IPS-18c (cell line): ENCODE results near the gene CAB39.

Source experiments
- H3K4me3 ChIP-seq: 2 replicates; pipeline ENCODE4 v1.7.0; 2013; ENCODE audit warnings: low read depth, mild to moderate bottlenecking, low read length, moderate library complexity; ENCODE audit not compliant: insufficient read depth
- H3K9me3 ChIP-seq: one replicate; pipeline ENCODE4 v1.6.1; 2013; ENCODE audit warnings: mild to moderate bottlenecking, low read length, moderate library complexity; ENCODE audit not compliant: control insufficient read depth, insufficient read depth

Gene CAB39

GRCh38 chr2:230712443-230713330 lies at the start of gene CAB39:
CAB39 (plus strand) TSS chr2:230712842; CDS start chr2:230760002, 47,160 bp downstream.
- no peaks in the 10 kb centered on the region for H3K9me3 ChIP-seq
- H3K4me3 ChIP-seq: peak within 1 kb of the TSS; percentile 83

- no peaks in the 10 kb centered on the region for H3K9me3 ChIP-seq
- no peak overlapping the region for H3K4me3 ChIP-seq
Observed at GRCh38 chr2:230664128-230664527, 48.5 kb upstream of the CAB39 start.

DNA sequence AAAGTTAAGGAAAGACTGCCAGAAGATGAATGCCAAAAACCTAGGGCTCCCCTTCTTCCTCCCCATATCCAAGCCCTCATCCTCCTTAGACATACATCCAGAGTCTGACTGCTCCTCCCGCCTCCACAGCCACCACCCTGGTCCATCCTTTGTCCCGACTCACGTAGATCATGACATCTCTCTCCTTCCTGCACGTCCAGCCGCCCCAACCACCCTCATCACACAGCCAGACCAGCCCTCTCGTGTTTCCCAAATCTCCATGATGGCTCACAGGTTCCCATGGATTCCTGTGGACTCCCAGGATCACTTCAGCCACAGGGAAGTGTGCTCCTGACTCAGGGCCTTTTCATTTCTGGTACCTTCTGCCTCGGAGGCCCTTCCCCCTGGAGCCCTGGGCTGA lies 47.8 kb upstream of the CAB39 start:
- H3K9me3 ChIP-seq: no peaks in the 10 kb centered on the region
- H3K4me3 ChIP-seq: no peak overlapping the region

GRCh38 chr2:230665263-230665691 lies 47.4 kb upstream of the CAB39 start:
- no peak overlapping the region for H3K4me3 ChIP-seq

GRCh38 chr2:230666446-230666845 lies 46.2 kb upstream of the CAB39 start:
- H3K9me3 ChIP-seq: no peaks in the 10 kb centered on the region
- no peak overlapping the region for H3K4me3 ChIP-seq

More at GRCh38 chr2:230665263-230665691, 47.4 kb upstream of the CAB39 start:
- no peaks in the 10 kb centered on the region for H3K9me3 ChIP-seq

- Histone ChIP-seq H3K9me3 (no peaks in the 10 kb centered on the region), H3K4me3 (no peak overlapping the region)
Observed at GRCh38 chr2:230666885-230667712, 45.5 kb upstream of the CAB39 start.

DNA sequence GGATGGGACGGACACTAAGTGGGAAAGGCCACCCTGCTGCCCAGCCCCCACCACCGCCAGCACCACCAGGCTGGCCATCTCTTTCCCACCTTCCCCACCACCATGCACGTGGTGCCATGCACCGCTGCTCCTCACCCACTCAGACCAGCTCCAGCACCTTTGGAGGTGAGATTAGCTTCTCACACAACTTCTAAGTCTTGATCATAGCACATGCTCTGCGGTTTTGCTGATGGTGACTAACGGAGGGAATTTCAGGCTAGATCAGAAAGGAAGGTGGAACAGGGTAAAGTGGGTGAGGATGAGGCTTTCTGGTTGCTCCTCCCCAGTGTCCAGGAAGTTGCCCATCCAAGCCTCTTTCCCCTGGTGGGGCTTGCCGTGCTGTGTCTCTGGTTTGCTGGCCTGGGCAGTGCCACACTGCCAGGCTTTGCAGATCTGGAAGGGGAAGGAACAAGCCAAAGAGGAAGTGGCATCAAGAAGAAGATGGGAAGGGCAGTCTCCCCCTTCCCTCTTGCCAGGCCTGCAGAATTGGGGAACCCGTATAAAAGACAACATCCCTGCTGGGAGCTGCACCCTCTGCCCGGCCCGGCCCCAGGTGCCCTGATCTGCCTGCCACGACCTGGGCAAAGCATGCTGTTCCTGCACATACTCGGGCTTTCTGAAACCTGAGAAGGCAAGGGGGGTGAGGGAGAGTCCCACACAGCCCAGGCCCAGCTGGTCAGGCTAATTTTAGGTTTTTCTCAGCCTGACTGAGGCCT lies 44.3 kb upstream of the CAB39 start:
- no peaks in the 10 kb centered on the region for H3K9me3 ChIP-seq
- H3K4me3 ChIP-seq: no peak overlapping the region

DNA sequence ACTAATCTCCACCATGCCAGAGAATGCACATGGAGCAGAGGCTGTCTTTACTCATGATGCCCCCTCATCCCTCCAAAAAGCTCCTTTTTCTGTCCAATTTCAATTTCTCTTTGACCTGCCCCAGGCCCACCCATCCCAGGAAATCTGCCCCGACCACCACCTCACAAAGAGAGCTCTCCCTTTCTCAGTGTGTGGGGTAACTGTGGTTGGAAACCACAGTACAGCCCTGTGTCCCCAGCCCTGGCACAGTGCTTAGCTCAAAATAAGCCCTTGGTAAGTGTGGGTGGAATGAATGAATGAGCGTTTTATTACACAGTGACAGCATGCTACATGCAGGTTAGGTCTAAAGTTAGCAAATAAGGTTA lies 43.7 kb upstream of the CAB39 start:
- H3K9me3 ChIP-seq: no peaks in the 10 kb centered on the region
- no peak overlapping the region for H3K4me3 ChIP-seq

- Histone ChIP-seq H3K9me3 (no peaks in the 10 kb centered on the region), H3K4me3 (no peak overlapping the region)
Observed at GRCh38 chr2:230669386-230669950, 43.2 kb upstream of the CAB39 start.

DNA sequence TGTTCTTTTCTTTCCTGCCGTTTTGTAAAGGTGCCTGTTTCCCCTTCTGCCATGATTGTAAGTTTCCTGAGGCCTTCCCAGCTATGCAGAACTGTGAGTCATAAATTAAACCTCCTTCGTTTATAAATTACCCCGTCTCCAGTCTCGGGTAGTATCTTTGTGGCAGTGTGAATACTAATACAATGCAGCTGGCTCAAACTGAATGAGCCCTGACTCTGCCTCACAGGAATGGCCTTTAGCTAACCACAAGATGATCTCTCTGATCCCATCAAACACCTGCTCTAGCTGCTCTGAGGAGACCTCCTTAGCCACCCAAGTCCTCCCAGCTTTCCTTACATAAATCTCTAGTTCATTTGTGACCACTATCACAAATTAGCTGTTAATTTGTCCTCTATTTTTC lies 41.5 kb upstream of the CAB39 start:
- Histone ChIP-seq H3K9me3 (no peaks in the 10 kb centered on the region), H3K4me3 (no peak overlapping the region)

DNA sequence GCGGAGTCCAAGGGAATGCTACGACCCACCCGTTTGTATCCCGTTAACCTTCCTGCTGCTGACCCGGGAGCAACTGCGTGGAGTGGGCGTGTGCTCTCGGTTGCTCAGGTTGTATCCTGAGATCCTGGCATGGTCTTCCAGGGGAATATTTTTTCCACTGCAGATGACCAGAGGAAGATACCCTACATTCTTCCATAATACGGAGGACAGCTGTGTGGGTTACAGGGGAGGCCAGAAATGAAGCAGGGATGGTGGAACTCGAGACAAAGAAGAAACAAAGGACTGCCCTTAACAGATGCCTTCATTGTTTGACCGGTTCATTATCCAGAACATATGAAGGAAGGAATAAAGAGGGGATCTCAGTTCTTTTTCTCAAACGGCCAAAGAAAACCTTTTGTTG lies 39.8 kb upstream of the CAB39 start:
- H3K4me3 ChIP-seq: no peak overlapping the region
- H3K9me3 ChIP-seq: no peaks in the 10 kb centered on the region

DNA sequence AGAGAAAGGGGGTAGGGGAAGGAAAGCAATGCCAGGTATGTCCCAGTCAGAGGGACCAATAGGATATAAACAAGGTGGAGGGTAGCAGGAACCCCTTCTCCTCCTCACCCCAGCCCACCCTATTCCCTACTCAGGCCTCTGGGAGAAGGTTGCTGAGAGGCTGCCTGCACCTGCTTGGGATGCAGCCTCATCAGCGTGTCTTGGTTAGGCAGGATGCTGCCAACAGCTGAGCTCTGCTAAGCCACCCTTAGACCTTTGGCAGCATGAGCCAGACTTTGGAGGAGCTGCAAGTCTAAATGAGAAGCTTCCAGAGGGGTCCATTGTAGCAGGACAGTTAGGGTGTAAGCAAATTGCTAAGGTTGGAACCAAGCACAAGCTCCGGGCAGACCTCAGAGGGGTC lies 38.2 kb upstream of the CAB39 start:
- H3K9me3 ChIP-seq: no peaks in the 10 kb centered on the region

GRCh38 chr2:230674966-230675672 lies 37.5 kb upstream of the CAB39 start:
- H3K4me3 ChIP-seq: no peak overlapping the region
- no peaks in the 10 kb centered on the region for H3K9me3 ChIP-seq

More for the DNA sequence above, 38.2 kb upstream of the CAB39 start:
- no peak overlapping the region for H3K4me3 ChIP-seq

DNA sequence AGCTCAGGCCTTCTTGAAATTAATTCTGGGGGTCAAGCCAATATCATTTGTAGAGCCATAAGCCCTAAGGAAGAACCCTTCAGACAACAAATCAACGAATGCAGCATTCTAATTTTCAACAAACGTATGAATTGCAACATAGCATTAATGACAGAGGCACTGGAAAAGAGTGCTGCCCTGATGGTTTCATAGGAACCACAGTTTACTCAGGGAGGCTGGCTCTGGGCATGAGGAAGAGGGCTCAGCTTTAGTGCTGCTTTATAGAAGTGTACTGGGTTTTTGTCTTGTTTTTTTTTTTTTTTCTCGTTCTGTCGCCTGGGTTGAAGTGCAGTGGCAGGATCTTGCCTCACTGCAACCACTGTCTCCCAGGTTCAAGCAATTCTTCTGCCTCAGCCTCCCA lies 36.1 kb upstream of the CAB39 start:
- H3K9me3 ChIP-seq: no peaks in the 10 kb centered on the region
- H3K4me3 ChIP-seq: no peak overlapping the region

DNA sequence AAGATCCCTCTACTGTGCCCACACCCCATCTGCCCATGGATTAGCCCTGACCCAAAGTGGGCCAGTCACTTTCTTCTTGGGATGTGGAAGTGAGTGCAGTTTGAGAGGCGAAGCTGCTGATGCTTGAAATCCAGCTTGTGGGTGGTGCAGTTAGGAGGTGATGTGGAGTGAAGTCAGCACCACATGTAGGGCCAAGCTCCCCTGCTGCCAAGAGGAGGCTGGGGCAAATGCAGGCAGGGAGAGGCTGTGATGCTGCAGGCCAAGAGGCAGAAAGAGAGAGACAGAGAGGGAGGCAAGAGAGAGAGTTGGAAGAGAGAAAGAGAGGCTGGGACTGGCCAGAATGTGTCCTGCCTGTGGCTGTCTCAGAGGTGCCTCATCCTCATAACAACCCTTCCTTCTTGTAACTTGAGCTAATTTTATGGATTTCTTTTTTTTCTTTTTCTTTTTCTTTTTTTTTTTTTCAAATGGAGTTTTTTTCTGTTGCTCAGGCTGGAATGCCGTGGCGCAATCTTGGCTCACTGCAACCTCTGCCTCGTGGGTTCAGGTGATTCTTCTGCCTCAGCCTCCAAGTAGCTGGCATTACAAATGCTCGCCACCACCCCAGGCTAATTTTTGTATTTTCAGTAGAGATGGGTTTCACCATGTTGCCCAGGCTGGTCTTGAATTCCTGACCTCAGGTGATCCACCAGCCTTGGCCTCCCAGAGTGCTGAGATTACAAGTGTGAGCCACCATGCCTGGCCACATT lies 35.3 kb upstream of the CAB39 start:
- H3K4me3 ChIP-seq: no peak overlapping the region
- no peaks in the 10 kb centered on the region for H3K9me3 ChIP-seq

- H3K9me3 ChIP-seq: no peaks in the 10 kb centered on the region
- H3K4me3 ChIP-seq: no peak overlapping the region
Observed at GRCh38 chr2:230678018-230678417, 34.6 kb upstream of the CAB39 start.
